ENCODE data around the gene TLR5. TPM values are rescaled to one million over a fixed set of nuclear protein-coding genes. Genes with fewer than 3 reads are reported as not detected.

Gene TLR5, protein sequence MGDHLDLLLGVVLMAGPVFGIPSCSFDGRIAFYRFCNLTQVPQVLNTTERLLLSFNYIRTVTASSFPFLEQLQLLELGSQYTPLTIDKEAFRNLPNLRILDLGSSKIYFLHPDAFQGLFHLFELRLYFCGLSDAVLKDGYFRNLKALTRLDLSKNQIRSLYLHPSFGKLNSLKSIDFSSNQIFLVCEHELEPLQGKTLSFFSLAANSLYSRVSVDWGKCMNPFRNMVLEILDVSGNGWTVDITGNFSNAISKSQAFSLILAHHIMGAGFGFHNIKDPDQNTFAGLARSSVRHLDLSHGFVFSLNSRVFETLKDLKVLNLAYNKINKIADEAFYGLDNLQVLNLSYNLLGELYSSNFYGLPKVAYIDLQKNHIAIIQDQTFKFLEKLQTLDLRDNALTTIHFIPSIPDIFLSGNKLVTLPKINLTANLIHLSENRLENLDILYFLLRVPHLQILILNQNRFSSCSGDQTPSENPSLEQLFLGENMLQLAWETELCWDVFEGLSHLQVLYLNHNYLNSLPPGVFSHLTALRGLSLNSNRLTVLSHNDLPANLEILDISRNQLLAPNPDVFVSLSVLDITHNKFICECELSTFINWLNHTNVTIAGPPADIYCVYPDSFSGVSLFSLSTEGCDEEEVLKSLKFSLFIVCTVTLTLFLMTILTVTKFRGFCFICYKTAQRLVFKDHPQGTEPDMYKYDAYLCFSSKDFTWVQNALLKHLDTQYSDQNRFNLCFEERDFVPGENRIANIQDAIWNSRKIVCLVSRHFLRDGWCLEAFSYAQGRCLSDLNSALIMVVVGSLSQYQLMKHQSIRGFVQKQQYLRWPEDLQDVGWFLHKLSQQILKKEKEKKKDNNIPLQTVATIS
- 10 to 100 TPM in 1 of 4 donors, 1 to 10 TPM in 3; 3.5 to 15.1 (median 6.0) TPM for total RNA-seq

DNA sequence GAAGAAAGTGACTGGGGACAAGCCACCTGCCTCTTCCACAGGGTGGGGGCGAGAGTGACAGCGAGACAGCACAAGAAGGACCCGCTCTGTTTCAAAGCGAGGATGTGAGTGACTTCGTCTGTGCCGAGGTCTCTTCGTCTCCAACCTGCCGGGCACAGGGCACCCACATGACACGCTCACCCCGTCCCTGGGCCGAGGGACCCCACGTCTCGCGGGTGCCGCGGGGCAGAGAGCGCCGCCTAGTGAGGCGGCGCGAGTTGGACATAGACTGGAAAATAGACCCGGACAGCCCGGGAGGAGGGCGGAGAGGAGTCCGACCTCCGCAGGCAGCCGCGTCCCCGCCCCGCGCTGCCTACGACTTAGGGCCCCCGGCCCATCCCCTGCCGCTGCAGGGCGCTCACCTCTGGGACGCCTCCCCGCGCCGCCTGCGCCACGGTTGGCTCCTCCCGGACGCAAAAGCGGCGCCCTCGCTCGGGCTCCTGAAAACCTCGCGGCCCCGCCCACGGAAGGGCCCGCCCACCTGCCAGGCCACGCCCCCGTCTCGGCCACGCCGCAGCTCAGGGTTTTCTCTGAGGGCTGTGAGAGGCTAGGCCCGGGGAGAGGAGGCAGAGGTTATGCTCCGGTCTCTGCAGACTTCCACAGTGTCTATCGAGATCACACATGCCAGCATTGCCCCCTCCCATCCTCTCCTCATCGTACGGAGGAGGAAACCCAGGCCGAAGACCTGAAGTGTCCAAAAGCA, at the start of gene TLR5:
TLR5 (minus strand) TSS at position 454 of the 742 bp plus-strand sequence. CDS start 30,217 bp downstream, outside the sequence.
- peak; percentile 90 for ATAC-seq
- H3K27me3 ChIP-seq = no peaks in the 10 kb centered on the region
- H3K4me1 ChIP-seq = peaks cover 0 to 49% (median 9%) of the 10 kb centered on the region in 3 donors
- TF ChIP-seq POLR2AphosphoS5 (IDR thresholded peaks at IDR 0.05) = peak; percentile 12
- TF ChIP-seq, protein P1, sequence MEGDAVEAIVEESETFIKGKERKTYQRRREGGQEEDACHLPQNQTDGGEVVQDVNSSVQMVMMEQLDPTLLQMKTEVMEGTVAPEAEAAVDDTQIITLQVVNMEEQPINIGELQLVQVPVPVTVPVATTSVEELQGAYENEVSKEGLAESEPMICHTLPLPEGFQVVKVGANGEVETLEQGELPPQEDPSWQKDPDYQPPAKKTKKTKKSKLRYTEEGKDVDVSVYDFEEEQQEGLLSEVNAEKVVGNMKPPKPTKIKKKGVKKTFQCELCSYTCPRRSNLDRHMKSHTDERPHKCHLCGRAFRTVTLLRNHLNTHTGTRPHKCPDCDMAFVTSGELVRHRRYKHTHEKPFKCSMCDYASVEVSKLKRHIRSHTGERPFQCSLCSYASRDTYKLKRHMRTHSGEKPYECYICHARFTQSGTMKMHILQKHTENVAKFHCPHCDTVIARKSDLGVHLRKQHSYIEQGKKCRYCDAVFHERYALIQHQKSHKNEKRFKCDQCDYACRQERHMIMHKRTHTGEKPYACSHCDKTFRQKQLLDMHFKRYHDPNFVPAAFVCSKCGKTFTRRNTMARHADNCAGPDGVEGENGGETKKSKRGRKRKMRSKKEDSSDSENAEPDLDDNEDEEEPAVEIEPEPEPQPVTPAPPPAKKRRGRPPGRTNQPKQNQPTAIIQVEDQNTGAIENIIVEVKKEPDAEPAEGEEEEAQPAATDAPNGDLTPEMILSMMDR (IDR thresholded peaks at IDR 0.05) = peak; percentile 65 to 84 (median 69)
- TF ChIP-seq POLR2A (IDR thresholded peaks at IDR 0.05) = peak in 1 of 2 donors; percentile 53
- TF ChIP-seq EP300 (IDR thresholded peaks at IDR 0.05) = no peak
- peak within 1 kb of the TSS; percentile 59 to 64 for H3K4me3 ChIP-seq
- no peaks in the 10 kb centered on the region for H3K9me3 ChIP-seq
- no peaks in the 10 kb centered on the region for H3K36me3 ChIP-seq
- peak within 1 kb of the TSS; percentile 1 to 76 (median 64) for H3K27ac ChIP-seq
- no CpG with 5 or more reads among the region's 63 CpGs for WGBS, 2 donors (ENCODE audit: low coverage in 1 of 2)

DNA sequence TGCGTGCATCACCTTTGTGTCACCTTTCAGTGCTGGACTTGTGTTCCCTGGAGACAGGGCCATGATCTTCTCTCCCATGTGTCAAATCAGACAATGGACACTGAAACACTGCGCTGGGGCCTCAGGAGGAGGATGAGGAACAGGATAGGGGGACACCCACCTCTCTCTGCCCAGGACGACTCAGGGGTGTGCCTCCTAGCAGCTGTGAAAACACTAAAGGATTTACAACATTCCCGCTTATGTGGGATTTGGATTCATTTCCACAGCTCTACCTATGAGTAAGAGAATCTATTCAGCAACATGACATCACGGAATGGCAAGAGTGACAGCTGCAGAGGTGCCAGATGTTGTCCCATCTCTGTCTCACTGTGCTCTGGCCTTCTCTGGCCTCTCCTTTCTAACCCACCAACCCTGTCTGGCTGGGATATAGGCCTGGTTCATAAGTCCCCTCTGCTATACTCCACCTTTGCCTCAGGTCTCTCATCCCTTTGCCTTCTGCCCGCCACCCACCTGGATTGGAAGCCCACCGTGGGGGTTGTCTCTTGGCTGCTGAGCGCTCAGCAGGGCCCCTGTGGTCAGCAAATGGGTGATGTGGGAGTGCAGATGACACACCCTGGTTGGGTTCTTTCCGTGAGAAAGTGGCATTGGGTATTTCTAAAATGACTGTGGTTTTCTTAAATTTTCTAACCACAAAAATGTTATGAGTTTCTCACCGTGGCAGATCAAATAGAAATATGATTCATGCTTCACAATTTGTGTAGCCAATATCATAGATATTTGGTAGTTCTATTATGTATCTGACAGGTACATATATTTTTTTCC, 47.1 kb upstream of the TLR5 start:
- WGBS, 2 donors (ENCODE audit: low coverage in 1 of 2) = 71 to 89% methylated on average over 9 to 10 of the region's 10 CpGs
- peaks cover 3% of the 10 kb centered on the region for H3K27me3 ChIP-seq
- H3K4me1 ChIP-seq = no peaks in the 10 kb centered on the region
- ATAC-seq = no peak
- no peak overlapping the region for H3K27ac ChIP-seq
- no peaks in the 10 kb centered on the region for H3K36me3 ChIP-seq
- TF ChIP-seq, protein P1 (IDR thresholded peaks at IDR 0.05) = no peak
- TF ChIP-seq POLR2AphosphoS5 (IDR thresholded peaks at IDR 0.05) (no peak), EP300 (IDR thresholded peaks at IDR 0.05) (no peak), POLR2A (IDR thresholded peaks at IDR 0.05) (no peak)
- H3K4me3 ChIP-seq = no peak overlapping the region
- H3K9me3 ChIP-seq = no peaks in the 10 kb centered on the region

DNA sequence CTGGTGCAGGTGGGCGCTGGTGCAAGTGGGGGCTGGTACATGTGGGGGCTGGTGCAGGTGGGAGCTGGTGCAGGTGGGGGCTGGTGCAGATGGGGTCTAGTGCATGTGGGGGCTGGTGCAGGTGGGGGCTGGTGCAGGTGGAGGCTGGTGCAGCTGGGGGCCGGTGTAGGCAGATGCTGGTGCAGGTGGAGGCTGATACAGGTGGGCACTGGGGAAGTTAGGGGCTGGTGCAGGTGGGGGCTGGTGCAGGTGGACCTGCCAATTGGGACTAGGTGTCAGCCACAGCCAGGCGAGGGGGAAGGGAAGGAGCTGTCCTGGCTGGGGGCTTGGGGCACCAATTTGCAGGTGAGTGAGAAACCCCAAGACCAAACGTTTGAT, 46.5 kb upstream of the TLR5 start:
- H3K4me1 ChIP-seq = no peaks in the 10 kb centered on the region
- H3K9me3 ChIP-seq = no peaks in the 10 kb centered on the region
- no peaks in the 10 kb centered on the region for H3K36me3 ChIP-seq
- peaks cover 3% of the 10 kb centered on the region for H3K27me3 ChIP-seq
- no peak for TF ChIP-seq EP300 (IDR thresholded peaks at IDR 0.05)
- no peak for TF ChIP-seq POLR2A (IDR thresholded peaks at IDR 0.05)
- TF ChIP-seq, protein P1 (IDR thresholded peaks at IDR 0.05) = no peak
- TF ChIP-seq POLR2AphosphoS5 (IDR thresholded peaks at IDR 0.05) = no peak
- H3K27ac ChIP-seq = no peak overlapping the region
- WGBS, 2 donors (ENCODE audit: low coverage in 1 of 2) = 54 to 80% methylated on average over 1 to 2 of the region's 4 CpGs
- H3K4me3 ChIP-seq = no peak overlapping the region
- no peak for ATAC-seq

DNA sequence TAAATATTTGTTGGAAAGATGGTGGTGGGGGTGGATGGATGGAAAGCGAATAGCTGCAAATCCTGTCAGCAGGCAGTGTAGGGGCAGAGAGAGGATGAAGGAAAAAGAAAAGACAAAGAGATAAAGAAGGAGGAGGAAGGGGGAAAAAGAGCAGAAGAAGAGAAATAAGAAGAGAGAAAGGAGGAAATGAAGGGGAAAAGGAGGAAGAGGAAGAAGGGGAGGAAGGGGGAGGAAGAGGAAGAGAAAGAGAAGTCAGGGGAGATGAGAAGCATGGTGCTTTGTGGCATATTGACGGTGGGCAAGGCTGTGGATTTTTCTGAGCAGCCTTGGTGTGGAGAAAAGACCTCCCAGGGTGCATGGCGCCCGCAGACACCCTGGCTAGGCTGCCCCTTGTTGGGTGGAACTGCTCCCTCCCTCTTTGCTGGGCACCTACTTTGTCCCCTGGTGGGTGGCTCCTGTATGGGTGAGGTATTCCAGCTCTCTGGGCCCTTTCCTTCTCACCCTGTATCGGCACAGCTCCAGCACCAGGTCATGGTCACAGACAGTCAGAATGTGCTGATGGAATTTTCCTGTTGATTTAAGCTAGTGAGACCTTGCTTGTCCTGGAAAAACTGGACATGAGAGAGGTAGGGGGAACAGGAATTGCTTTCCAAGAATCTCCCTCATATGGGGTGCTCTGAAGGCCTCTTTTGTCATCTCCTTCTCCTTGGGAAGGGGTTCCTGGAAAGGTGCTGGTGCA, 45.7 kb upstream of the TLR5 start:
- no peak for ATAC-seq

More for the DNA sequence above, 45.7 kb upstream of the TLR5 start:
- Histone ChIP-seq H3K9me3 (no peaks in the 10 kb centered on the region), H3K27me3 (peaks cover 3% of the 10 kb centered on the region), H3K27ac (no peak overlapping the region), H3K4me1 (no peaks in the 10 kb centered on the region), H3K36me3 (no peaks in the 10 kb centered on the region), H3K4me3 (no peak overlapping the region)
- TF ChIP-seq POLR2A (IDR thresholded peaks at IDR 0.05) (no peak), POLR2AphosphoS5 (IDR thresholded peaks at IDR 0.05) (no peak), EP300 (IDR thresholded peaks at IDR 0.05) (no peak)
- TF ChIP-seq, protein P1 (IDR thresholded peaks at IDR 0.05) = no peak
- 75 to 92% methylated on average over 4 of the region's 5 CpGs for WGBS, 2 donors (ENCODE audit: low coverage in 1 of 2)

Data from gastroesophageal sphincter (tissue), 4 donors.